Panc1 (cell line): ENCODE measurements around the gene KCNIP3.

ENCODE experiments used
- POLR2AphosphoS5 ChIP-seq: IDR thresholded peaks from 2 replicates; pipeline ENCODE4 v1.6.1; 2012; ENCODE audit warnings: mild to moderate bottlenecking, low read depth, low read length, moderate library complexity
- TCF7L2 ChIP-seq: IDR thresholded peaks from 2 replicates; pipeline ENCODE4 v1.6.1; 2011; ENCODE audit warnings: mild to moderate bottlenecking, low read depth, low read length, inconsistent platforms
- TF ChIP-seq, protein P1 (sequence below): fragments of 450-650 bp; IDR thresholded peaks from 2 replicates; pipeline ENCODE4 v1.5.1; 2017; ENCODE audit warnings: mild to moderate bottlenecking
- TF ChIP-seq, protein P2 (sequence below), 2 experiments: IDR thresholded peaks; 2 replicates each; pipeline ENCODE4 v1.6.1; 2011 to 2012; ENCODE audit warnings: low read depth in 2 of 2, control low read depth in 1 of 2, low read length in 1 of 2, mild to moderate bottlenecking in 1 of 2, moderate library complexity in 1 of 2; ENCODE audit not compliant: insufficient read depth in 1 of 2

GRCh38 chr2:95307878-95308277, 10.7 kb downstream of the KCNIP3 start:
- TF ChIP-seq, protein P1, sequence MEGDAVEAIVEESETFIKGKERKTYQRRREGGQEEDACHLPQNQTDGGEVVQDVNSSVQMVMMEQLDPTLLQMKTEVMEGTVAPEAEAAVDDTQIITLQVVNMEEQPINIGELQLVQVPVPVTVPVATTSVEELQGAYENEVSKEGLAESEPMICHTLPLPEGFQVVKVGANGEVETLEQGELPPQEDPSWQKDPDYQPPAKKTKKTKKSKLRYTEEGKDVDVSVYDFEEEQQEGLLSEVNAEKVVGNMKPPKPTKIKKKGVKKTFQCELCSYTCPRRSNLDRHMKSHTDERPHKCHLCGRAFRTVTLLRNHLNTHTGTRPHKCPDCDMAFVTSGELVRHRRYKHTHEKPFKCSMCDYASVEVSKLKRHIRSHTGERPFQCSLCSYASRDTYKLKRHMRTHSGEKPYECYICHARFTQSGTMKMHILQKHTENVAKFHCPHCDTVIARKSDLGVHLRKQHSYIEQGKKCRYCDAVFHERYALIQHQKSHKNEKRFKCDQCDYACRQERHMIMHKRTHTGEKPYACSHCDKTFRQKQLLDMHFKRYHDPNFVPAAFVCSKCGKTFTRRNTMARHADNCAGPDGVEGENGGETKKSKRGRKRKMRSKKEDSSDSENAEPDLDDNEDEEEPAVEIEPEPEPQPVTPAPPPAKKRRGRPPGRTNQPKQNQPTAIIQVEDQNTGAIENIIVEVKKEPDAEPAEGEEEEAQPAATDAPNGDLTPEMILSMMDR: no peak
- TF ChIP-seq, protein P2, sequence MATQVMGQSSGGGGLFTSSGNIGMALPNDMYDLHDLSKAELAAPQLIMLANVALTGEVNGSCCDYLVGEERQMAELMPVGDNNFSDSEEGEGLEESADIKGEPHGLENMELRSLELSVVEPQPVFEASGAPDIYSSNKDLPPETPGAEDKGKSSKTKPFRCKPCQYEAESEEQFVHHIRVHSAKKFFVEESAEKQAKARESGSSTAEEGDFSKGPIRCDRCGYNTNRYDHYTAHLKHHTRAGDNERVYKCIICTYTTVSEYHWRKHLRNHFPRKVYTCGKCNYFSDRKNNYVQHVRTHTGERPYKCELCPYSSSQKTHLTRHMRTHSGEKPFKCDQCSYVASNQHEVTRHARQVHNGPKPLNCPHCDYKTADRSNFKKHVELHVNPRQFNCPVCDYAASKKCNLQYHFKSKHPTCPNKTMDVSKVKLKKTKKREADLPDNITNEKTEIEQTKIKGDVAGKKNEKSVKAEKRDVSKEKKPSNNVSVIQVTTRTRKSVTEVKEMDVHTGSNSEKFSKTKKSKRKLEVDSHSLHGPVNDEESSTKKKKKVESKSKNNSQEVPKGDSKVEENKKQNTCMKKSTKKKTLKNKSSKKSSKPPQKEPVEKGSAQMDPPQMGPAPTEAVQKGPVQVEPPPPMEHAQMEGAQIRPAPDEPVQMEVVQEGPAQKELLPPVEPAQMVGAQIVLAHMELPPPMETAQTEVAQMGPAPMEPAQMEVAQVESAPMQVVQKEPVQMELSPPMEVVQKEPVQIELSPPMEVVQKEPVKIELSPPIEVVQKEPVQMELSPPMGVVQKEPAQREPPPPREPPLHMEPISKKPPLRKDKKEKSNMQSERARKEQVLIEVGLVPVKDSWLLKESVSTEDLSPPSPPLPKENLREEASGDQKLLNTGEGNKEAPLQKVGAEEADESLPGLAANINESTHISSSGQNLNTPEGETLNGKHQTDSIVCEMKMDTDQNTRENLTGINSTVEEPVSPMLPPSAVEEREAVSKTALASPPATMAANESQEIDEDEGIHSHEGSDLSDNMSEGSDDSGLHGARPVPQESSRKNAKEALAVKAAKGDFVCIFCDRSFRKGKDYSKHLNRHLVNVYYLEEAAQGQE (IDR thresholded peaks at IDR 0.05; ENCODE audit: insufficient read depth in 1 of 2, low read depth in 2 of 2, low read length in 1 of 2): no peak
- TF ChIP-seq POLR2AphosphoS5 (no peak), TCF7L2 (no peak)
